ENCODE measurements around the gene ADAM8.
"Not testable (repeated sequence)": the region's sequence is repeated elsewhere in the genome, so short reads cannot be mapped to it uniquely, and the experiment has no call there.

ADAM8 gene

DNA sequence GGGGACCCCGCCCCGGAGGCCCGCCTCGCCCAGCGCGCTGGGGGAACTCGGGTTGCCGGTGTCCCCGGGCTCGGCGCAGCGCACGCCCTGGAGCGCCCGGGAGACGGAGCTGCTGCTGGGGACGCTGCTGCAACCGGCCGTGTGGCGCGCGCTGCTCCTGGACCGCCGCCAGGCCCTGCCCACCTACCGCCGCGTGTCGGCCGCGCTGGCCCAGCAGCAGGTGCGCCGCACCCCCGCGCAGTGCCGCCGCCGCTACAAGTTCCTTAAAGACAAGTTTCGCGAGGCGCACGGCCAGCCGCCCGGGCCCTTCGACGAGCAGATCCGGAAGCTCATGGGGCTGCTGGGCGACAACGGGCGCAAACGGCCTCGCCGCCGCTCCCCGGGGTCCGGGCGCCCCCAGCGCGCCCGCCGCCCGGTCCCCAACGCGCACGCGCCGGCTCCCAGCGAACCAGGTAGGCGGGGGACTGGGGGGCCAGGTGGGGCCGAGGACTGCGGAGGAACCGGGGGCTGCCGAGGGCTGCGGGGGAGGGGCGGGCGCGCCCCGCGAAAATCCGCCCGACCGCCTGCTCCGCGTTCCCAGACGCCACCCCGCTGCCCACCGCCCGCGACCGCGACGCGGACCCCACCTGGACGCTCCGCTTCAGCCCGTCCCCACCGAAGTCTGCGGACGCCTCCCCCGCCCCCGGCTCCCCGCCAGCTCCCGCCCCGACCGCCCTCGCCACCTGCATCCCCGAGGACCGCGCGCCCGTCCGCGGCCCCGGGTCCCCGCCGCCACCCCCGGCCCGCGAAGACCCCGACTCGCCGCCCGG is 46.1 kb downstream of the ADAM8 start:
- no peak for DNase-seq (ENCODE audit: low read depth)

DNA sequence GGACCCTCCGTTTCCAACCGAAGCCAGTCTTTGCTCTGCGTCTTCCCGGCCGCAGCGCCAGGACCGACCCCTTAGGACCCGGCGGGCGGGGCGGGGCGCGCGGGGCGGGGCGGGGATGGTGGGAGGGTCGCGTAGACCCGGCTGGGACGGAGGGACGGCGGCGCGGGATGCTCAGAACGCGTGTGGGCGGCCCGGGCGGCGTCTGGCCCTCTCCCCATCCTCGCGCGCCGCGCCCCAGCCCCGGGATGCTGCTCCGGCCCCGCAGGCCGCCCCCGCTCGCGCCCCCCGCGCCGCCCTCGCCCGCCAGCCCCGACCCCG is 46.7 kb downstream of the ADAM8 start, which contains the start of gene UTF1:
UTF1 (plus strand) TSS at position 174 of the 318 bp plus-strand sequence; CDS start at position 246, 72 bp downstream.
- no peak for DNase-seq (ENCODE audit: low read depth)

DNA sequence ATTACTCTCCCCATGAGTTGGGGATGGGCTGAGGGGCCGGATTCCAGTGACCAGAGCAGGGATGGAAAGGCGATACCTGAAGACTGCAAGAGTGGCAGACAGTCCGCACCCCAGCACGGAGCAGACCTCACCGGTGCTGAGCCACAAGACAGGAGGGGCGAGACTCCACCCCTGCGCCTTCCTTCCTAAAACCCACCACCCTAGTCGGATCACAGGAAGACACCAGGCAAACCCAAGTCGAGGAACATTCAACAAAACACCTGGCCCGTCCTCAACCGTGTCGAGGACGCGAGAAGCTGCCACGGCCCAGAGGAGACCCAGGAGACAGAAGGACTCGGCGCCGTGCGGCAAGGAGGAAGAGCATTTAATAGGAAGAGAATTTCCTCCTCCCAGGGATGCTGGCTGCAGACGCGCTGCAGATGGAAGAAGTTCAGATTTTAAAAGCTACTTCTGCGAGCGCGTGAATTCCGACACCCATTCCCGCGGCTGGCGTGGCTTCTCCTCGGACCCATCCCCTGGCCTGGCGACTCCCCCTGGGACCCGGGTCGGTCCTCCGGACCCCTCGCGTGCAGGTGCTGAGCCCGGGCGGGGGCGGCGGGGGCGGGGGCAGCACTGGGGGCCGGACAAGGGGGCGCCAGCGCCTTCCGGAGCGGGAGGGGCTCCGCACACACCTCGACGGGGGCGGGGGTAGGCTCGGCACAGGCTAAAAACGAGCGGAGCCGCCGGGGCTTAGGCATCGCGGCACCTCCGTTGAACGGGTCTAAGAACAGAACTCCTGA is 47.2 kb downstream of the ADAM8 start:
- no peak for DNase-seq (ENCODE audit: low read depth)

DNA sequence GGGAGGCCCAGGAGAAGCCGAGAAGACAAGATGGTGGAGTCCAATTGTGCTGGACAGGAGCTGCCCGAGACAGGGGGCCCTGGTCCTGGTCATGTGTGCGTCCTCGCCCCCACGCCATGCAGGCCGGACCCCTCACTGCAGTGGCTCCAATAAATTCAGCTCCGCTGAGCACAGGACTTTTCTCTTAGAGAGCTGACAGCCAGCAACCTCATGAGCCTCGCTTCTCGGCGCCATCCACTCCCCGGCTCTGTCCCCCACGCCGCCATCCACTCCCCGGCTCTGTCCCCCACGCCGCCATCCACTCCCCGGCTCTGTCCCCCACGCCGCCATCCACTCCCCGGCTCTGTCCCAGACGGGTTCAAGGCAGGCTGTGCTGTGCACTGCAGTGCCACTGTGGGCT is 49.4 kb downstream of the ADAM8 start:
- DNase-seq (ENCODE audit: low read depth) = no peak

DNA sequence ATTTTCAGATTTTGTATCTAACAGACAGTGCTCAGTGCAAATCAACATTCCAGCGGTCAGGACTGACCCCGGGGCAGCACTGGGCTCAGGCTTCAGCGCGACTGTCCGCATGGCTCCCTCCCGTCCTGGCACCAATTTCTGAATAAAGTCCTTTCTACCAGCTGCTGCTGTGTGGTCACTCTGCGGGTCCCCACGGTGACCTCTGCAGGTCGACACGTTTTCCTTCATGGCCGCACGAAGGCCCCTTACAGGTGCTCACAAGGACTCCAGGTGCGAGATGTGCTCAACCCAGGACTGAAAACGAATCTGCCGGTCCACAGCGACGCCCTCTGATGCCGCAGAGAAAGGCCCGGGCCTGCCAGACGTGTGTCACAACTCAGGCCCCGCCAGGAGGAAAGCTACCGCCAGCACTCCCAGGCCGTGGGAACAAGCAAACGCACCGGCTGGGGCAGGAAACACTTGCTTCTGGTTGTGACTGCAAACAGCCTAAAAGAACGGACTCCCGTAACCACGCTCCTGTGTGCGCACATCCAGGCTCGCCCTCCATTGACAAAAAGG is 50.3 kb downstream of the ADAM8 start:
- DNase-seq (ENCODE audit: low read depth) = no peak

DNA sequence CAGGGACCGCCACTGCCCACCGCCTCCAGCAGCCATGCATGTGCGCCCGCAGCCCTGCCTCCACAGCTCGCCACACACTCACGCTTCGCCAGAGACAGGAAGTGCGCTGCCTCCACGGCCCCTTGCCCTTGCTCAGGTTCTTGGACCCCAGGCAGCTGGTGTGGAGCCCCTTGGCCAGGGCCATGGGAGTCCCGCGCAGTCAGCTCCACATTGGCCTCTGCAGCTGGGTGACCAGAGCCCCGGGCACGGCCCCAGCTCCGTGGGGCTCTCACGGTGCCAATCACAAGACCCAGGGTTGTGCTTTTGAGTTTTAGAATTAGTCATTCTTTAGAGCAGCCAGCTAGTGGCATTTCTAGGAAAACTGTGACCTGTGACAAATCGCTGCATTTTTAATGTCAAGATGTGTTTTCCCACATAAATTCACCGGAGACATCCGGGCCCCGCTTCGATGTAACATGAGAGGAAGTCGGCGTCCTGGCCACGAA is 50.9 kb downstream of the ADAM8 start:
- DNase-seq (ENCODE audit: low read depth) = no peak

DNA sequence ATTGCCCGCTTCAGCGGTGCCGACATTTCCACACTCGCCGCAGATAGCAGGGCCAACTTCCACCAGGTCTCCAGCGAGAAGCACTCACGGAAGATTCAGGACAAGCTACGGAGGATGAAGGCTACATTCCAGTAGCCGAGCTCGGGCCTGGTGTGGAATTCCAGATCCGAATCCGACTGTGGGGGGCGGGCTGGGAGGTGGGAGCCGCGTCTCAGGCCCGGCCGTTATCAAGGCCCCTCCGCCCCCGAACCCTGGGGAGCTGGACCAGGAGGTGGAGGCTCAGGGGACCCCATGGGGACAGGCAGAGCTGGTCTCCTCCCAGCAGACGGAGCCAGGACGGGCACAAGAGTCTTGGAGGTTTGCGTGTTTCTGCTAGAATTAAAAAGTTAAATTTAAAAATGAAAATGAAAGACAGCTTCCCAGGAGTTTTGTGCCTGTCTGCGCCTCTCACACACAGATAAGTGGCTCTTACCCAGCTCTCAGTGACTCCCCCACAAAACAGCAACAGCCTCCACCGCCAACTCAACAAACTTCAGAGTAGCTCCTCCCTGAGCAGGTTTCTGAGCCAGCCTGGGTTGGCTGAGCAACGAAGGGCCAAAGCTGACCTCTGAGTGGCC is 51.8 kb downstream of the ADAM8 start:
- DNase-seq (ENCODE audit: low read depth) = no peak

DNA sequence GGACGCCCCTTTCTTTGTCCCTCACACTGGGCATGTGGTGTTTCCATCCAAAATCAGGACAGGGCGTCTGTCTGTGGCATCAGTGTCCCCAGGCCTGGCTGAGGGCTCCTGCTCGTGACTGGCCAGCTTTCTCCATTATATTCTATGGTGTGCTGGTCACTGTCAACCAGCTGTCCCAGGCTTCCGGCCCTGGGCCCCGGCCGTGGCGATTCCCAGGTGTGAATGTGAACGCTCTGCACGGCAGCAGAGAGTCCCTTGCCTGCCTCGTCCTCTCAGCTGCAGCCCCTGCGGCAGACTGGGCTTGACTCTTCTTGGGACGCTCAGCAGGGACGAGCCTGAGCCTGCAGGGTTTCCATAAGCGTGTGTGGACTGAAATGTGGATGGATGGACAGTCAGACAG is 52.6 kb downstream of the ADAM8 start:
- DNase-seq (ENCODE audit: low read depth) = no peak

DNA sequence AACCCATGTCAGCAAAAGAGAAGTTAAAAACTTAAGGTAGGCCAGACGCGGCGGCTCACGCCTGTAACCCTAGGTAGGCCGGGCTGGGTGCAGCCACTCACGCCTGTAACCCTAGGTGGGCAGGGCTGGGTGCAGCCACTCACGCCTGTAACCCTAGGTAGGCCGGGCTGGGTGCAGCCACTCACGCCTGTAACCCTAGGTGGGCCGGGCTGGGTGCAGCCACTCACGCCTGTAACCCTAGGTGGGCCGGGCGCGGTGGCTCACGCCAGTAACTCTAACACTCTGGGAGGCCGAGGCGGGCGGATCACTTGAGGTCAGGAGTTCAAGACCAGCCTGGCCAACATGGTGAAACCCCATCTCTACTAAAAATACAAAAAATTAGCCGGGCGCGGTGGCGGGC is 54.9 kb downstream of the ADAM8 start:
- DNase-seq (ENCODE audit: low read depth) = not testable (repeated sequence)

DNA sequence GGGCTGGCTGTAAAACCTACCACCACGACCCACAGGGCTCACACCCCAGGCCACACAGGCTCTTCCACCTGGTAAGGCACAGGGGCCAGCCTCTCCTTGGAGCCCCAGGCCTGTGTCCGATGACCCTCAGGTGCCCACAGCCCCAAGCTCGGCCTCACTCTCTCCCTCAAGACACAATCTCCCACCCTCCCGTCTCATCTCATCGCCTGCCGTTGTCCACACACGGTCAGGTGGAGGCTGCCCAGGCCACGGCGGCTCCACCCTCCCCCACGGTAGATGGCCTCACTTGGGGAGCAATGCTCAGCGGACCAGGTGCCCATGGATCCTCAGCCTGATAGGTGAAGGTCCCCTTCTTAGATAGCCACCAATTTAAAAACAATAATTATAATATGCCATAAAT is 55.3 kb downstream of the ADAM8 start:
- DNase-seq (ENCODE audit: low read depth) = no peak

DNA sequence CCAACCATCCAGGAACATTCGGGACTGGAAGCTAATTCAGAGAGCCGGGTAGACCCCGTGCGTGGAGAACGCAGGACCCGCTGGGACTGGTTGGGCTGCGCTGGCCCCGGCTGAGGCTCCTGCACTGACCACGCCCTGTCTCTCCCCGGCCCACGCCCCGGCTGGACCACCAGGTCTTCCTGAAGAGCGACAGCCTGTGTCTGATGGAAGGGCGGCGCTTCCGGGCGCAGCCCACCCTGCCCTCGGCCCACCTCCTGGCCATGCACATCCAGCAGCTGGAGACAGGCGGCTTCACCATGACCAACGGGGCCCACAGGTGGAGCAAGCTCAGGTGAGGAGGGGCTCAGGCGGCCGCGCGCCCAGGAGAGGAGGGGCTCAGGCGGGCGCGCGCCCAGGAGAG is 56.9 kb downstream of the ADAM8 start:
- no peak for DNase-seq (ENCODE audit: low read depth)

DNA sequence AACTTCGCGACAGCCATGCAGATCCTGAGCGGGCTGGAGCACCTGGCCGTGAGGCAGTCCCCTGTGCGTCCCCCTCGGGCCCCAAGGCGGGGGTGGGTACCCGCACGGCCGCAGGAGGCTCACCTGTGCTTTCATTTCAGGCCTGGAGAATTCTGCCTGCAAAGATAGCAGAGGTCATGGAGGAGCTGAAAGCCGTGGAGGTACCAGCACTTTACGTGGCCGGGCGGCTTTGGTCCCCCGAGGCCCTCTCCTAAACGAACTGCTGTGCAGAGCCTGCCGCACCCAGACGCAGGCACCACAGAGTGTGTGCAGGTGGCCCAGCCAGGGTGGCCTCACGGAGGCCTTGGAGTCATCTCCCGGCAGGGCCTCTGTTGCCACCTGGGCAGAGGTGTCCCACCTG is 57.8 kb downstream of the ADAM8 start:
- DNase-seq (ENCODE audit: low read depth) = no peak

DNA sequence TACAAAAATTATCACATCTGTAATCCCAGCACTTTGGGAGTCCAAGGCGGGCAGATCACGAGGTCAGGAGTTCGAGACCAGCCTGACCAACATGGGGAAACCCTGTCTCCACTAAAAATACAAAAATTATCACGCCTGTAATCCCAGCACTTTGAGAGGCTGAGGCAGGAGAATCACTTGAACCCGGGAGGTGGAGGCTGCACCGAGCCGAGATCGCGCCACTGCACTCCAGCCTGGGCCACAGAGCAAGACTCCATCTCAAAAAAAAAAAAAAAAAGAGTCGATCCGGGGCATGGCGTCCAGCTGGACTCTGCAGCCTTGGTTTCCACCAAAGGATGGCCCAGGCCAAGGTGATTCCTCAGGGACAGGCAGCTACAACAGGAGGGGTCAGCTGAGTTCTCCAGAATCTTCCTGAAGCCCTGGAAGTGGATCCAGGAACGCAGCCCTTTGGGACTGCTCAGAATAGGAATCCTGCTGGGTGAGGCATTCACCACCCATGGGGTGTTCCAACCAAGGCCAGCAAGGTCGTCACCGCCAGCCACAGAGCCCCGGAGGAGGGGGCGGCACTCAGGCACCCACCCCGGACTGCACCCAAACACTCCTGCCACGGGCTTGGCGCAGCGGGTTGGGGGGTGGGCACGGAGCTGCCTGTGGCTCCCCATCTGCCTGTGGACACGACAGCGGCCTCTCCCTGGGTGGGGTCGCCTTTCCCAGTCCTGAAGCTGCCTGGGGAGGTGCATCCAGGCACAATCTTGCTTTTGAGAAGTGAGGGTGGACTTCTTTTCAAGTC is 58.7 kb downstream of the ADAM8 start:
- no peak for DNase-seq (ENCODE audit: low read depth)

DNA sequence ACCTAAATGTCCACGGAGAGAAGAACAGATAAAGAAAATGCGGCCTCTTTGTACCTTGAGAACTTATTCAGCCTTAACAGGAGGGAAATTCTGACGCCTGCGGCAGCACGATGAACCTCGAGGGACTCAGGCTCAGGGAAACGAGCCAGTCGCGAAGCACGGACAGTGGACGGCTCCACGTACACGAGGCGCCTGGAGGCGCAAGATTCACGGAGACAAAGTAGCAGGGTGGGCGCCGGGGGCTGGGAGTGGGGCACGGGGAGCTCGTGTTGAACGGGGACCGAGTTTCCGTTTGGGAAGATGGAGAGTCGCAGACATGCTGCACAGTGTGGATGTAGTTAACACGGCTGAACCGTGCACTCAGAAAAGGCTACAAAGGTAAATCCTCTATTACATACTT is 59.9 kb downstream of the ADAM8 start:
- DNase-seq (ENCODE audit: low read depth) = no peak

DNA sequence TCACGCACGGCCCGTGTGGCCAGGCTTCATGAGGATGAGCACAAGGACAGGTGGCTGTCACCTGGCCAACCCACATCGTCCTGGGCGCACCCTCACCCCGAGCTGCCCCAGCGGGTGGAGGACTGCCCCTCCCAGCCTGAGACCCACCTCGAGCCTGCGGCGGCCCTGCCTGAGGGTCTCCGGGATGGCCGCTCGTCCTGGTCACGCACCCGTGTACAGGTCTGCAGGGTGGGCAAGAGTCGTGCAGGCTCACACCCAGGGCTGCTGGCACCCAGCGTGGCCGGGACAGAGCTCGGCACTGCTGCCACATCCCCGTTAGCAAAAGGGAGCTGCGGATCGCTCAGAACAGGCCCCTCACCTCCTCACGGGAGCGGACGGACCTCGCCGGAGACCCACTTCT is 61.1 kb downstream of the ADAM8 start:
- no peak for DNase-seq (ENCODE audit: low read depth)

DNA sequence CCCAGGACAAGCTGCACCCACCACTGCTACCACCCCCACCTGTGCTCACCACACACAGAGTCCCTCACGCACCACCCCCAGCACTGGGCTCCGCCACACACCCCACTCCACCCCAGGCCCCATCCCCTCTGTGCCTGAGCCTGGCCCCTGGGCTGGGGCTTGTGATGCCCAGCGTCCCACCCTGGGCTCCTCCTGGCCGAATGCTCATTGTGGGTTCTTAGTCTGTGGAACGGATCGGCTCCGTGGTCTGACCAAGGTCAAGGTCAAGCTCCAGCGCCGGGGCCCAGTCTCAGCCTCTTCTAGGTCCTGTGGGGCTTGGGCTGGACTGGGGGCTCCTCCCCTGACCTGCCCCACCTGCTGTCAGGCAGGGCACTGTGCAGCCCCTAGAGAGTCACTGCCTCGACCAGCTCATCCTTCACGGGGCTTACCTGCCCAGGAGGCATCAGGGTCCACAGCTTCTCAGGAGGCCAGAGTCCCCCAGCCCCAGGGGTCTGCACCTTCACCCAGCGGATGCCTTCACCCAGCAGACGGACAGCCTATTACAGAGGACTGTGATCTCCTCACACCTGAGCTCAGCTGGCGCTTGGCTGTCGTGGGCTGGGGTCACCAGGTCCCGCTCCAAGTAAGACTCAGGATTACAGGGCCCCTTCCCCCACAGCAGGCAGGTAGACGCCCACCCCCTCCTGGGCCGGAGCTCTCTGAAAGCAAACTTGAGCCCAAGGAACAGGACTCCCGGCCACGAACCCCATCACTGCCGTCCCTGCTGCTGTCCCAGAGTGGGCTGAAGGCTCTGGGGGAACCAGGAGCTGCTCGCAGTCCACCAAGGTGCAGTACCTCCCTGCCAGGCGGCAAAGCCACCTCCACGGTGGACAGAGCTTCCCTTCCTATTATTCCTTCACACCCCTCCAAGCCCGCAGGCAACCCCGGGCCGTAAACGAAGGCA is 61.9 kb downstream of the ADAM8 start:
- no peak for DNase-seq (ENCODE audit: low read depth)

DNA sequence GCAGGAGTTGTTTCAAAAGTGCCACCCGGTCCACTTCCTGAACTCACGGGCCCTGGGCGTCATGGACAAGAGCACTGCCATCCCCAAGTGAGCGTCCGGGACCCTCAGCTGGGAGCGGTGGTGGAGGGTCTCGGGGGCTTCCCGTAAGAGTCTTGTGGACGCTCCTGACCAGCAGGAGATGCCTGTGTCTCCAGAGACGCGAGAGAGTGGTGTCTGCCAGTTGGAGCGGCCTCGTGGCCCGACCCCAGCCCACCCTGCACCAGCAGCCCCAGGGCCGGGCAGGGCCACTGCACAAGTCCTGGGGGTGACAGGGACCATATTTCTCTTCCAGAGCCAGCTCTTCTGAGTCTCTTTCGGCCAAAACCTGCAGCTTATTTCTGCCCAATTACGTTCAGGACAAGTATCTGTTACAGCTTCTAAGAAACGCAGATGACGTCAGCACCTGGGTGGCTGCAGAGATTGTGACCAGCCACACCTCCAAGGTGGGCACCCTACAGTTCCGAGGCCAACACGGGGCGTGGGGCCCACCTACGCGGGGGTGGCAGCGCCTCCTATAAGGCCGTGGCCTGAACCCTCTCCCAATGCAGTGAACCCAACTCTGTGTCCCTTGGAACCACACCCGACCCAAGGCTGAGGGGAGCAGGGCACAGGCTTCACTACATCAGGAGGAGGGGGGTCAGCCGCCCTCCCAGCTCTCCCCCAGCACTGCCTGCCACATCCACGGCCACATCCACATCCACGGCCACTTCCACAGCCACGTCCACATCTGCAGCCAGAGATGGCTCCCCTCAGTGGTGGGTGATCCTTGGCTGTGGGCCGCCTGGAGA is 62.8 kb downstream of the ADAM8 start:
- no peak for DNase-seq (ENCODE audit: low read depth)

DNA sequence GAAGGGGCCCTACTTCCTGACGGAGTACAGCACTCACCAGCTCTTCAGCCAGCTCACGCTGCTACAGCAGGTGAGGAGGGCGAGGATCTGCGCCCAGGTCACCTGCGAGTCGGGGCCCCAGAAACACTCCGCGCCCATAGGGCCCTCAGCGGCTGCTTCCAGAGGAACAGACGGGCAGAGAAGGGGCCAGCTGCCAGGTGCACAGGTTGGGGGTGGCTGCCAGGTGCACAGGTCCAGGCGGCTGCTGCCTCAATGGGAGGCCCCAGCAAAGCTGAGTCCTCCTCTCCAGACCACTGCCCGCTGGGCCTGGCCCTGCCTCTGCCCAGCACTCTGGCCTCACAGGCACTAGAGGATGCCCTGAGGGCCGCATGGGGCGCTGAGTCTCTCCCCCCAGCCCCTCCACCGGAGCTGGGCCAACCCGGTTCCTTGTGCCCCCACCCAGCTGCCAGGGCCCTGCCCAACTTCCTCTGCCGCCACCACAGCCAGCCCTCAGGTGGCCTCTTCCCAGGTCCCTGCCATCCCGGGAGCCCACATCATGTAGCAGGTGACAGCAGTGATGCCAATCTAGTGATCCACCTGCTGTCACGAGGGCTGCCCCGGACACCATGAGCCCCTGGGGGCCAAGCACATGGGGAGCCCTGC is 63.7 kb downstream of the ADAM8 start:
- DNase-seq (ENCODE audit: low read depth) = no peak
